Kidney epithelial cell (primary cell): ENCODE measurements around the gene GPR61. TPM values are rescaled to one million over a fixed set of nuclear protein-coding genes. Genes with fewer than 3 reads are reported as not detected.

ENCODE experiments used
- DNase-seq: peaks from one replicate; pipeline ENCODE4 v3.0.0-alpha.2; 2010; ENCODE audit warnings: low read depth
- H3K27me3 ChIP-seq: 2 replicates; pipeline ENCODE4 v1.6.0; 2011; ENCODE audit warnings: low read length; ENCODE audit not compliant: control insufficient read depth, insufficient read depth
- H3K36me3 ChIP-seq: 2 replicates; pipeline ENCODE4 v1.5.1; 2011; ENCODE audit warnings: low read length; ENCODE audit not compliant: control insufficient read depth, insufficient read depth
- H3K4me3 ChIP-seq: 2 replicates; pipeline ENCODE4 v1.5.1; 2011; ENCODE audit warnings: low read depth, mild to moderate bottlenecking, control low read depth, low read length
- total RNA-seq: library from RNA; depleted of rRNA; stranded (reverse); fragments of >200 nt; gene quantifications from 2 replicates; pipeline ENCODE4 v1.2.3, GENCODE V29; 2015
- TF ChIP-seq, protein P1 (sequence below): IDR thresholded peaks from 2 replicates; pipeline ENCODE4 v1.5.1; 2011; ENCODE audit warnings: mild to moderate bottlenecking, moderate library complexity, low read length, control low read depth, inconsistent platforms; ENCODE audit not compliant: insufficient read depth, poor library complexity, severe bottlenecking

The GPR61 gene
- total RNA-seq, 1 donor from 2014 or later = not detected

DNA sequence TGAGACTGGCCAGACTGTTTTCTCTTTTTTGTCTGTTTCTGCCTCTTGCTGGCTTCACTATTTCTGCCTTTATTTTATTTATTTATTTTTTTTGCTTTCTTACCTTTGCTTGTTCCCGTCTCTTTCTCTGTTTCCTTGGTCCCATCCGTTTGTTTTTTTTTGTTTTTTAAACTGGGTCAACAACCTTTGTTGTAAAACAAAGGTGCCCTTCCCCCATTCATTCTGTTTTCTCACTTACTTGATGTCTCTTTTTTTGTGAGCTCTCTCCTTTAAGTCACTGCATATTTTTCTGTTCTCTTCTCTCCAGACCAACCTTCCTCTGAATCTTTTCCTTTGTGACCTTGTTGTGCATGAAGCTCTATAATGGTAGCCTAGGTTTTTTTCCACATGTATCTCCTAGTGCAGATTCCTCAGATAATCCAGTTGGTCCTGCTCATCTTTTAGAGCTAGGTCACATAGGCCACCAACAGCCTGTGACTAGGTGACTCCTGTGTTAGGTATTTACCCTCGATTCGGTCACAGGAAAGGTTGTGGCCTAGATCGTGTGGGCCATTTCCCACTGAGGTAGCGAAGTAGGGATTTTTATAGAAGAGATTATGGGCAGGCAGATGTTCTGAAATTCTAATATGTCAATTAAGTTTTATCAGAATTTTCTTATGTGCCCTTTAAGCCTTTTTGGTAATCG lies 24.7 kb downstream of the GPR61 start:
- Histone ChIP-seq H3K4me3 (no peak overlapping the region), H3K36me3 (no peaks in the 10 kb centered on the region), H3K27me3 (no peaks in the 10 kb centered on the region)
- no peak for DNase-seq
- TF ChIP-seq, protein P1, sequence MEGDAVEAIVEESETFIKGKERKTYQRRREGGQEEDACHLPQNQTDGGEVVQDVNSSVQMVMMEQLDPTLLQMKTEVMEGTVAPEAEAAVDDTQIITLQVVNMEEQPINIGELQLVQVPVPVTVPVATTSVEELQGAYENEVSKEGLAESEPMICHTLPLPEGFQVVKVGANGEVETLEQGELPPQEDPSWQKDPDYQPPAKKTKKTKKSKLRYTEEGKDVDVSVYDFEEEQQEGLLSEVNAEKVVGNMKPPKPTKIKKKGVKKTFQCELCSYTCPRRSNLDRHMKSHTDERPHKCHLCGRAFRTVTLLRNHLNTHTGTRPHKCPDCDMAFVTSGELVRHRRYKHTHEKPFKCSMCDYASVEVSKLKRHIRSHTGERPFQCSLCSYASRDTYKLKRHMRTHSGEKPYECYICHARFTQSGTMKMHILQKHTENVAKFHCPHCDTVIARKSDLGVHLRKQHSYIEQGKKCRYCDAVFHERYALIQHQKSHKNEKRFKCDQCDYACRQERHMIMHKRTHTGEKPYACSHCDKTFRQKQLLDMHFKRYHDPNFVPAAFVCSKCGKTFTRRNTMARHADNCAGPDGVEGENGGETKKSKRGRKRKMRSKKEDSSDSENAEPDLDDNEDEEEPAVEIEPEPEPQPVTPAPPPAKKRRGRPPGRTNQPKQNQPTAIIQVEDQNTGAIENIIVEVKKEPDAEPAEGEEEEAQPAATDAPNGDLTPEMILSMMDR = no peak

DNA sequence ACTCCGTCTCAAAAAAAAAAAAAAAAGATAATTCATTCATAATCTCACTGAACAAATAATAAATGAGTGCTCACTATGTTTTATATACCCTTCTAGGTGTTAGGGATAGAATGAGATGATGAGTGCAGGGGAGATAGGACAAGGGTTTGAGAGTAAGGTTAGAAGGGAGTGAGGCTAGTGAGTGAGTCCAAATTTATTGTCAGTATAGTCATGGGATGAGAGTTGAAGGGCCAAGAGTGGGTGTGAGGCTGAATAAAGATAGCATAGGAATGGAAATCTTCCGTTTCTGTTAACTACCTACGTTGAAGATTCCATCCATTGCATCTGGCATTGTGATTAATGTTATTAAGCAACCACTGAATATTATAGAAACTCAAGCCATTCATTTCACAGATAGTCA lies 25.6 kb downstream of the GPR61 start:
- no peaks in the 10 kb centered on the region for H3K36me3 ChIP-seq
- TF ChIP-seq, protein P1 = no peak
- H3K27me3 ChIP-seq = no peaks in the 10 kb centered on the region
- no peak overlapping the region for H3K4me3 ChIP-seq
- DNase-seq = no peak

DNA sequence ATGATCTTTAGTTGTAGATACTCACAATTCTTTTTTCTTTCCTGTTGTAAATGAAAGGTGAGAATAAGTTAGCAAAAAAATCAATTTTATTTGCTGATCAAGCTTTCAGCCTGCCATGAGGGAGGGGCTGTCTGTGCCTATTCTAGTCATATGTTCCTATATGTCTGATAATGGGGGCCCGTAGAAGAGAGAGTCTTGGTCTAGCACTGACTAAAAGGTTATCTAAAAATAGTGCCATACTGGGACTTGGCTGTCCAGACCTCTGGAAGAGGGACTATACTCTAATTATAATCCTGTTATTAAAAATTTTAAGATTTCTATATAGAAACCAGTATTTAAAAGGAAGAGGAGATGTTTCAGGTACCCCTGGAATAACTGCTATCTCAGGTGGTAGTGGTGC lies 27.3 kb downstream of the GPR61 start:
- Histone ChIP-seq H3K27me3 (no peaks in the 10 kb centered on the region), H3K4me3 (no peak overlapping the region), H3K36me3 (no peaks in the 10 kb centered on the region)
- TF ChIP-seq, protein P1 = no peak
- no peak for DNase-seq

DNA sequence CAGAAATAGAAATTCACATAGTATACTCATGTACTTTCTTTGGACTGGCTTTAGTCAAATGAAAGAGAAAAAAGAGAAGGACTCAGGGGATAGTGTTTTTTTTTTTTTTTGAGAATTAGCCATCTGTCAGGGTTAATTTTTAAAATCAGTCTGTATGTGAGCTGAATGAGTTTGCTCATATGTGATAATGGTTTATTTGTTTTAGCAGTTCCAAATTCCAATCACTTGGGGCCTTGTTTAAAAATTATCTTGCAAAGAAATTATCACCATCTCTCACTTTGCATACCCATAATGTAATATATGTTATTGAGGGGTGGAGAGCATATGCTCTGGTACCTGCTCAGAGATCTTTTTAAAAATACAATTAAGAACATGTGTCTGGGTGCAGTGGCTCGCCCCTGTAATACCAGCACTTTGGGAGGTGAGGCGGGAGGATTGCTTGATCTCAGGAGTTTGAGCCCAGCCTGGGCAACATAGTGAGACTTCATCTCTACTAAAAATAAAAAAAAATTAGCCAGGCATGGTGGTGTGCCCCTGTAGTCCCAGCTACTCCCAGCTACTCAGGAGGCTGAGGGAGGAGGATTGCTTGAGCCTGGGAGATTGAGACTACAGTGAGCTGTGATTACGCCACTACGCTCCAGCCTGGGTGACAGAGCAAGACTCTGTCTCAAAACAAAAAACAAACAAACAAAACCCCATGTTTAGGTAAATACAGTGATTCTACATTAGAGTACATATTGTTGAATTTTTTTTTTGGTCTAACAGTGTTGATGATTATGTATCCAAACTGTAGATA lies 28.4 kb downstream of the GPR61 start:
- DNase-seq = no peak

DNA sequence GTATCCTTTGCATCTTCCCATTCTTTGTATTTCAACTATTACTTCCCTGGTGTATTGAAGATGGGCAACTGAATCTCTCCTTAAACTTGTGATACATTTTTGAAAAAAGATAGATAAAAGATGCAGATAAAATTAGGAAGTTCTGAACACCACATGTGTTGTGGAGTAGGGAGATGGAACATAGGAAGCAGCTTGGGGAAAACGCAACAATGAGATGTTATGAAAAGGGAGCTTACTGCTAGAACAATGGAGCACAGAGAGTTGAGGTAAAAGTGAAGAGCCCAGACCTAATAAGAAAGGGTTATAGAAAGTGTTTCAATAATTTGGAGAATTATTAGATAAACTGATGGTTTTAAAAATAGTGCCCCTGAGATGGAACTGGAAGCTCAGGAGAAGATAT lies 29.7 kb downstream of the GPR61 start:
- TF ChIP-seq, protein P1 = no peak
- Histone ChIP-seq H3K27me3 (no peaks in the 10 kb centered on the region), H3K4me3 (no peak overlapping the region), H3K36me3 (no peaks in the 10 kb centered on the region)
- DNase-seq = no peak

More for the DNA sequence above, 28.4 kb downstream of the GPR61 start:
- no peaks in the 10 kb centered on the region for H3K36me3 ChIP-seq
- no peak overlapping the region for H3K4me3 ChIP-seq
- H3K27me3 ChIP-seq = no peaks in the 10 kb centered on the region
- TF ChIP-seq, protein P1 = no peak
